Measurements from ENCODE around the gene USF1.

USF1 gene

GRCh38 chr1:161059293-161059692 is 13.5 kb upstream of the USF1 start:
- no peaks in the 10 kb centered on the region for H3K27me3 ChIP-seq (ENCODE audit: insufficient read depth, low read length, poor library complexity)
- no peak overlapping the region for H3K9ac ChIP-seq (ENCODE audit: low read depth, low read length)
- H3K9me3 ChIP-seq (ENCODE audit: insufficient read depth, low read length, severe bottlenecking), result no peaks in the 10 kb centered on the region
- H2AFZ ChIP-seq (ENCODE audit: low read depth, low read length), result no peak overlapping the region
- H3K4me3 ChIP-seq (ENCODE audit: low read depth in 1 of 2, low read length in 2 of 2), result no peak overlapping the region
- ATAC-seq (ENCODE audit: insufficient read depth, low read depth) (no peak), DNase-seq (no peak)
- H4K20me1 ChIP-seq (ENCODE audit: insufficient read depth, low read length), result peaks cover 14% of the 10 kb centered on the region; the same call in 1 of the 2 replicates
- no peak for TF ChIP-seq EZH2 (IDR thresholded peaks at IDR 0.05; ENCODE audit: borderline replicate concordance, low read depth, low read length, severe bottlenecking)
- TF ChIP-seq CTCF (IDR thresholded peaks at IDR 0.05; ENCODE audit: borderline replicate concordance, extremely low read depth, low read length, poor library complexity, severe bottlenecking), result no peak
- H3K36me3 ChIP-seq (ENCODE audit: insufficient read depth, low read length), result peaks cover 60% of the 10 kb centered on the region
- H3K4me2 ChIP-seq (ENCODE audit: insufficient read depth, low read length), result no peak overlapping the region
- no peak overlapping the region for H3K27ac ChIP-seq (ENCODE audit: low read length)
- H3K4me1 ChIP-seq (ENCODE audit: insufficient read depth, low read length), result no peaks in the 10 kb centered on the region; the same call in 1 of the 2 replicates
- H3K79me2 ChIP-seq (ENCODE audit: insufficient read depth, low read length), result peaks cover 45% of the 10 kb centered on the region

GRCh38 chr1:161054805-161055204 is 9.0 kb upstream of the USF1 start:
- DNase-seq (no peak), ATAC-seq (ENCODE audit: insufficient read depth, low read depth) (no peak)
- no peak overlapping the region for H3K27ac ChIP-seq (ENCODE audit: low read length)
- H3K36me3 ChIP-seq (ENCODE audit: insufficient read depth, low read length), result peaks cover 83% of the 10 kb centered on the region
- H3K4me3 ChIP-seq (ENCODE audit: low read depth in 1 of 2, low read length in 2 of 2), result no peak overlapping the region
- H3K4me1 ChIP-seq (ENCODE audit: insufficient read depth, low read length), result no peaks in the 10 kb centered on the region
- no peak overlapping the region for H2AFZ ChIP-seq (ENCODE audit: low read depth, low read length)
- H3K9ac ChIP-seq (ENCODE audit: low read depth, low read length), result no peak overlapping the region
- no peaks in the 10 kb centered on the region for H3K27me3 ChIP-seq (ENCODE audit: insufficient read depth, low read length, poor library complexity)
- H4K20me1 ChIP-seq (ENCODE audit: insufficient read depth, low read length), result 0 out of 2 replicates have a peak, but pooled peaks cover 9% of the 10 kb centered on the region
- TF ChIP-seq CTCF (IDR thresholded peaks at IDR 0.05; ENCODE audit: borderline replicate concordance, extremely low read depth, low read length, poor library complexity, severe bottlenecking) (peak; percentile 52), EZH2 (IDR thresholded peaks at IDR 0.05; ENCODE audit: borderline replicate concordance, low read depth, low read length, severe bottlenecking) (no peak)
- H3K9me3 ChIP-seq (ENCODE audit: insufficient read depth, low read length, severe bottlenecking), result no peaks in the 10 kb centered on the region
- H3K79me2 ChIP-seq (ENCODE audit: insufficient read depth, low read length), result peaks cover 18% of the 10 kb centered on the region
- no peak overlapping the region for H3K4me2 ChIP-seq (ENCODE audit: insufficient read depth, low read length)

- no peak overlapping the region for H2AFZ ChIP-seq (ENCODE audit: low read depth, low read length)
- H3K4me2 ChIP-seq (ENCODE audit: insufficient read depth, low read length), result no peak overlapping the region
- H3K79me2 ChIP-seq (ENCODE audit: insufficient read depth, low read length), result peaks cover 14% of the 10 kb centered on the region
- no peaks in the 10 kb centered on the region for H3K9me3 ChIP-seq (ENCODE audit: insufficient read depth, low read length, severe bottlenecking)
- no peak overlapping the region for H3K27ac ChIP-seq (ENCODE audit: low read length)
- TF ChIP-seq CTCF (IDR thresholded peaks at IDR 0.05; ENCODE audit: borderline replicate concordance, extremely low read depth, low read length, poor library complexity, severe bottlenecking) (no peak), EZH2 (IDR thresholded peaks at IDR 0.05; ENCODE audit: borderline replicate concordance, low read depth, low read length, severe bottlenecking) (no peak)
- ATAC-seq (ENCODE audit: insufficient read depth, low read depth), result no peak
- 0 out of 2 replicates have a peak, but pooled peaks cover 9% of the 10 kb centered on the region for H4K20me1 ChIP-seq (ENCODE audit: insufficient read depth, low read length)
- no peaks in the 10 kb centered on the region for H3K4me1 ChIP-seq (ENCODE audit: insufficient read depth, low read length)
- H3K9ac ChIP-seq (ENCODE audit: low read depth, low read length), result no peak overlapping the region
- H3K36me3 ChIP-seq (ENCODE audit: insufficient read depth, low read length), result peaks cover 83% of the 10 kb centered on the region
- H3K27me3 ChIP-seq (ENCODE audit: insufficient read depth, low read length, poor library complexity), result no peaks in the 10 kb centered on the region
- H3K4me3 ChIP-seq (ENCODE audit: low read depth in 1 of 2, low read length in 2 of 2), result no peak overlapping the region
- DNase-seq, result no peak
Observed at GRCh38 chr1:161054232-161054631, 8.5 kb upstream of the USF1 start.

- ATAC-seq (ENCODE audit: insufficient read depth, low read depth), result no peak
- H4K20me1 ChIP-seq (ENCODE audit: insufficient read depth, low read length), result 0 out of 2 replicates have a peak, but pooled peaks cover 9% of the 10 kb centered on the region
- TF ChIP-seq CTCF (IDR thresholded peaks at IDR 0.05; ENCODE audit: borderline replicate concordance, extremely low read depth, low read length, poor library complexity, severe bottlenecking) (no peak), EZH2 (IDR thresholded peaks at IDR 0.05; ENCODE audit: borderline replicate concordance, low read depth, low read length, severe bottlenecking) (no peak)
- no peaks in the 10 kb centered on the region for H3K9me3 ChIP-seq (ENCODE audit: insufficient read depth, low read length, severe bottlenecking)
- no peak overlapping the region for H3K4me2 ChIP-seq (ENCODE audit: insufficient read depth, low read length)
- no peaks in the 10 kb centered on the region for H3K27me3 ChIP-seq (ENCODE audit: insufficient read depth, low read length, poor library complexity)
- H3K4me3 ChIP-seq (ENCODE audit: low read depth in 1 of 2, low read length in 2 of 2), result no peak overlapping the region
- H3K9ac ChIP-seq (ENCODE audit: low read depth, low read length), result no peak overlapping the region
- H3K27ac ChIP-seq (ENCODE audit: low read length), result no peak overlapping the region
- H3K36me3 ChIP-seq (ENCODE audit: insufficient read depth, low read length), result peaks cover 92% of the 10 kb centered on the region
- no peaks in the 10 kb centered on the region for H3K4me1 ChIP-seq (ENCODE audit: insufficient read depth, low read length)
- DNase-seq, result no peak
- no peak overlapping the region for H2AFZ ChIP-seq (ENCODE audit: low read depth, low read length)
- peaks cover 13% of the 10 kb centered on the region; the same call in 1 of the 2 replicates for H3K79me2 ChIP-seq (ENCODE audit: insufficient read depth, low read length)
Observed at GRCh38 chr1:161052899-161053298, 7.1 kb upstream of the USF1 start.

All from DND-41 (cell line).